GM12891 (cell line): ENCODE results near the gene VCAN.
"Not testable (repeated sequence)": the region's sequence is repeated elsewhere in the genome, so short reads cannot be mapped to it uniquely, and the experiment has no call there.

ENCODE experiments used
- PAX5 ChIP-seq: IDR thresholded peaks from 2 replicates; pipeline ENCODE4 v1.6.1; 2011; ENCODE audit warnings: low read length, moderate library complexity, mild to moderate bottlenecking; ENCODE audit not compliant: insufficient read depth, severe bottlenecking
- POLR2A ChIP-seq: IDR thresholded peaks from 2 replicates; pipeline ENCODE4 v1.6.1; 2011; ENCODE audit warnings: low read depth, low read length, control low read depth
- POLR2AphosphoS5 ChIP-seq: IDR thresholded peaks from 2 replicates; pipeline ENCODE4 v1.6.1; 2011; ENCODE audit warnings: low read depth, low read length, control low read depth
- POU2F2 ChIP-seq: IDR thresholded peaks from 2 replicates; pipeline ENCODE4 v1.6.1; 2011; ENCODE audit warnings: low read depth, mild to moderate bottlenecking, control low read depth, low read length, moderate library complexity
- TAF1 ChIP-seq: IDR thresholded peaks from 2 replicates; pipeline ENCODE4 v1.6.1; 2011; ENCODE audit warnings: low read depth, low read length, control low read depth

DNA sequence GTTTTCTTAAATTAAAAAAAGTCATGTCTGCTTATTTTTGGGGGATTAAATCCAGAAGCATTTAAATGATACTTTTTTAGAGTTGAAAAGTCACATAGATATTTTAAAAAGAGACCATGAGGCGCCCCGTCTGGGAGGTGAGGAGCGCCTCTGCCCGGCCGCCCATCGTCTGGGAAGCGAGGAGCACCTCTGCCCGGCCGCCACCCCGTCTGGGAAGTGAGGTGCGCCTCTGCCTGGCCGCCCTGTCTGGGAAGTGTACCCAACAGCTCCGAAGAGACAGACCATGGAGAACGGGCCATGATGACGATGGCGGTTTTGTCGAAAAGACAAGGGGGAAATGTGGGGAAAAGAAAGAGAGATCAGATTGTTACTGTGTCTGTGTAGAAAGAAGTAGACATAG is 33.8 kb upstream of the VCAN start:
- TF ChIP-seq POU2F2, POLR2A, TAF1, PAX5, POLR2AphosphoS5: not testable (repeated sequence)
